WERI-Rb-1 (cell line): Measurements from ENCODE around the gene ARID3A.

Source experiments
- DNase-seq: peaks from one replicate; pipeline ENCODE4 v3.0.0-alpha.2; 2020
- H3K27ac ChIP-seq: fragments of 250-450 bp; sonication (Bioruptor Pico); 2 replicates; pipeline ENCODE4 v1.5.1; 2020; ENCODE audit warnings: mild to moderate bottlenecking, moderate library complexity
- H3K27me3 ChIP-seq: fragments of 250-450 bp; sonication (Bioruptor Pico); 2 replicates; pipeline ENCODE4 v1.5.1; 2021; ENCODE audit warnings: mild to moderate bottlenecking, low read depth, moderate library complexity; ENCODE audit not compliant: insufficient read depth, severe bottlenecking
- H3K36me3 ChIP-seq: fragments of 250-450 bp; sonication (Bioruptor Pico); 2 replicates; pipeline ENCODE4 v1.5.1; 2020; ENCODE audit warnings: mild to moderate bottlenecking, moderate library complexity
- H3K4me3 ChIP-seq: 2 replicates; pipeline ENCODE4 v1.5.1; 2011; ENCODE audit warnings: low read depth, mild to moderate bottlenecking, control low read depth, low read length
- H3K9me3 ChIP-seq: fragments of 250-450 bp; sonication (Bioruptor Pico); 2 replicates; pipeline ENCODE4 v1.5.1; 2021; ENCODE audit warnings: mild to moderate bottlenecking, moderate library complexity; ENCODE audit not compliant: severe bottlenecking
- TF ChIP-seq, protein P1 (sequence below): IDR thresholded peaks from 2 replicates; pipeline ENCODE4 v1.5.1; 2011; ENCODE audit warnings: low read depth, mild to moderate bottlenecking, control low read depth, inconsistent platforms, low read length

ARID3A gene

GRCh38 chr19:920051-920864, 5.6 kb upstream of the ARID3A start:
- DNase-seq, result peak; percentile 65
- Histone ChIP-seq H3K4me3 (peak overlapping the region; percentile 42), H3K27me3 (peaks cover 24% of the 10 kb centered on the region), H3K9me3 (no peaks in the 10 kb centered on the region), H3K36me3 (no peaks in the 10 kb centered on the region), H3K27ac (no peak overlapping the region)
- TF ChIP-seq, protein P1, sequence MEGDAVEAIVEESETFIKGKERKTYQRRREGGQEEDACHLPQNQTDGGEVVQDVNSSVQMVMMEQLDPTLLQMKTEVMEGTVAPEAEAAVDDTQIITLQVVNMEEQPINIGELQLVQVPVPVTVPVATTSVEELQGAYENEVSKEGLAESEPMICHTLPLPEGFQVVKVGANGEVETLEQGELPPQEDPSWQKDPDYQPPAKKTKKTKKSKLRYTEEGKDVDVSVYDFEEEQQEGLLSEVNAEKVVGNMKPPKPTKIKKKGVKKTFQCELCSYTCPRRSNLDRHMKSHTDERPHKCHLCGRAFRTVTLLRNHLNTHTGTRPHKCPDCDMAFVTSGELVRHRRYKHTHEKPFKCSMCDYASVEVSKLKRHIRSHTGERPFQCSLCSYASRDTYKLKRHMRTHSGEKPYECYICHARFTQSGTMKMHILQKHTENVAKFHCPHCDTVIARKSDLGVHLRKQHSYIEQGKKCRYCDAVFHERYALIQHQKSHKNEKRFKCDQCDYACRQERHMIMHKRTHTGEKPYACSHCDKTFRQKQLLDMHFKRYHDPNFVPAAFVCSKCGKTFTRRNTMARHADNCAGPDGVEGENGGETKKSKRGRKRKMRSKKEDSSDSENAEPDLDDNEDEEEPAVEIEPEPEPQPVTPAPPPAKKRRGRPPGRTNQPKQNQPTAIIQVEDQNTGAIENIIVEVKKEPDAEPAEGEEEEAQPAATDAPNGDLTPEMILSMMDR, result no peak

DNA sequence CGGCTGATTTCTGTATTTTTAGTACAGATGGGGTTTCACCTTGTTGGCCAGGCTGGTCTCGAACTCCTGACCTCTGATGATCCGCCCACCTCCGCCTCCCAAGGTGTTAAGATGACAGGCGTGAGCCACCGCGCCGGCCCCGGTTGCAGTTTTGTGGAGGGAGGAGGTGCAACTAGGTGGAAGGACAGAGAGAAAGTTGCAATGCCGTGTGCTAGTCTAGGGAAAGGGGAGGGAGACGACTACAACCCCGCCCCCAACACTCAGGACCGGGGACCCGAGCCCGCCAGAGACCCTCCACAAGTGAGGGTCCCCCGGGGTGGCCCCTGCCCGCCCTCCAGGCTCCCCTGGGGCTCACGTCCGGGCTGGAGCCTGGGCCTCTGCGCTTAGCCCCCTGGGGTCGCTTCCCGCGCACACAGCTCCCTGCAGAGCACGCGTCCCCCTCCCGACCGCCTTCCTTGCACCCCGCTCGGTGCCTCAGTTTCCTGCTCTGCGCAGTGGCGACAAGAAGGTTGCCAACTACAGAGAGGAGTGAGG, 1.2 kb upstream of the ARID3A start:
- DNase-seq, result no peak
- TF ChIP-seq, protein P1, result no peak
- Histone ChIP-seq H3K4me3 (peak overlapping the region; percentile 72), H3K27me3 (peaks cover 7% of the 10 kb centered on the region), H3K27ac (peak overlapping the region; percentile 95), H3K36me3 (peaks cover 13% of the 10 kb centered on the region), H3K9me3 (no peaks in the 10 kb centered on the region)

DNA sequence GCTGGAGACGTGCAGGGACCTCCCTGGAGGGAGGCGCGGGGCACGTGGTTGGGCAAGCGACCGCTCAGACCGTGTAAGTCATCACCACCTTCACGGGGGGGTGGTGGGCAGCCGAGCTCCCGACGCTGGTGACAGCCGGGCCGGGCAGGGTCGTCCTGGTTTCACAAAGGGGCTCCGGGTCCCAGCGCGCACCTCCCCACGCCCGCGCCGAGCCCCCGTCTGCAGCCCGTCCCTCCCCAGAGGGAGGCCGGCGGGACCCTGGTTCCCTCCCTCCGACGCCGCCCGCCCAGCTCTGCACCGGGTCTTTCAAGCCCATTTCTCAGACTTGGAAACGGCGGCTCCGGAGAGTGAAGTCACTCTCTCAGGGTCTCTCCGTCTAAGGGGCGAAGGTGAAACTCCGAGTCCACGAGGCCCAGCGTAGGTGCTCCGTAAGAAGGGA, 729 bp upstream of the ARID3A start:
- Histone ChIP-seq H3K9me3 (no peaks in the 10 kb centered on the region), H3K36me3 (peaks cover 18% of the 10 kb centered on the region), H3K4me3 (peak overlapping the region; percentile 72), H3K27ac (peak overlapping the region; percentile 95), H3K27me3 (peaks cover 2% of the 10 kb centered on the region)
- no peak for DNase-seq
- TF ChIP-seq, protein P1, result no peak

DNA sequence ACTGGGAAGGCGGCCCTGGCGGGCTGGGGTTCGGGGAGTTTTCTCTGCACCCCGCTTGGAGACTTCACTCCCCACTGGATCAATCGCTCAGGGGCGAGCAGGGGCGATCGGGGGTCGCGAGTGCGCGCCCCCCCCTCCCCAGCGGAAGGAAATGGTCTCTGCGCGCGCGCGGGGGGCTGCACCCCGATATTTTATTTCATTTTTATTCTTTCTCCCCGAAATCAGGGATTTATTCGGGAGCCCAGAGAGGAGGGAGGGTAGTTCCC, 421 bp downstream of the ARID3A start:
- Histone ChIP-seq H3K27me3 (no peaks in the 10 kb centered on the region), H3K9me3 (no peaks in the 10 kb centered on the region), H3K36me3 (peaks cover 27% of the 10 kb centered on the region), H3K4me3 (peak overlapping the region; percentile 72), H3K27ac (peak overlapping the region; percentile 92)
- TF ChIP-seq, protein P1, result no peak
- no peak for DNase-seq

DNA sequence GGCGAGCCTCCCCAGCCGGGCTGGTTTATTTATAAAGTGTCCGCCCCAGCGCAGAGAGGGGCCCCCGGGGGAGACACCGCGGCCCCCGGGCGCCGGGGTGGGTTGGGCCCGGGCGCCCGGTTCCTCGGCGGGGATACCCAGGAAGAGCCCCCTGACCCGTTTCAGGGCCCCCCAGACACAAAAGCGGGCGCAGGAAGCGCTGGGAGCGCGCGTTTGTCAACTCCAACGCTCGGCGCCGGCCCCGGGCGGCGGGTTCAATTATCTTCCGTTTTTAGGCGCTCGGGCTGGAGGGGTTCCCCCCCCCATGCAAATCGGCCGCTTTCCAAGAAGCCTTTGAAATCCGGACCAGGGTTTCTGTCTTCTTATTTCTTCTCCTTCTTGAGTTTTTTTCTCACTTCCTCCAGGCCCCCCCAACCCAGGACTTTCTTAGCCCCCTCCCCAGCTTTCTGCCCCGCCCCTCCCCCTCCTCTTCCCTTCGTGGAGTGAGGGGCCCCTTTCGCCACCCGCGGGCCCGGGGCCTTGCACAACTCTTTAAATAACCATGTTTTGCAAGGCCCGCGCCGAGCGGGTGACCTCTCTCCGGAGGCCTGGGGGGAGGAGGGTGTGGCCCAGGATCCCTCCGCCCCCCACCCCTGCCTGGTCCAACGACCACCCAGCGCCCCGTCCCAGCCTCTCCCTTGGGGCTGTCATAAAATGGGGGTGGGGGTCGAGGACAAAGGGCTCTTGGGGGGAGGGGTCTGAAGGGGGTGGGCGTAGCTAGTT, 935 bp downstream of the ARID3A start:
- no peak for DNase-seq
- H3K27me3 ChIP-seq, result no peaks in the 10 kb centered on the region
- peak overlapping the region; percentile 92 for H3K27ac ChIP-seq
- H3K36me3 ChIP-seq, result peaks cover 27% of the 10 kb centered on the region
- TF ChIP-seq, protein P1, result no peak
- peak overlapping the region; percentile 72 for H3K4me3 ChIP-seq
- no peaks in the 10 kb centered on the region for H3K9me3 ChIP-seq
